GM18507 (cell line): ENCODE data around the gene ABCA8.
"Not testable (repeated sequence)": the region's sequence is repeated elsewhere in the genome, so short reads cannot be mapped to it uniquely, and the experiment has no call there.

ENCODE experiments used
- DNase-seq: peaks from one replicate; pipeline ENCODE4 v3.0.0; 2011; ENCODE audit warnings: low read depth; ENCODE audit not compliant: insufficient read length; ENCODE audit errors: extremely low spot score
- FAIRE-seq: peaks from 2 replicates; lab custom pipeline; 2011; peaks lifted over from hg19 to GRCh38; lab: Jason Lieb, UNC

Gene ABCA8

GRCh38 chr17:68840073-68840472 is 115.1 kb downstream of the ABCA8 start:
- no peak for DNase-seq

DNA sequence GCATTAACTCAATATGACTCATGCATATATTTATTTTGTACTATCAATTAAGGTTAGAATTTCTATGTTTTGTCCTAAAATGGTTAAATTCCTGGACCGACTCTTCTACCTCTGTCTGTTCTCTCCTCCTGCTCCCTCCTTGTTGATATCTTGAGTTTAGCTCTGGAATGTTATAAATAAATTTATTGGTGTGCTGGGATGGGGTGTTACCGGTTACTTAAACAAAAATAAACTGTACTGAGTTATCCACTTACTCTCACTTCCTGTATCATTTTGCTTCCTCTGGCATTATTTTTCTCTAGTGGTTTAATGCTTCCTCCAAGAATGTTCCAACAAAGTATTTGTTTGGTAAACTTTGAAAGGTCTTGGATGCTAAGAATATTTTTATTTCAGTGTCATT is 120.1 kb downstream of the ABCA8 start:
- no peak for FAIRE-seq
- DNase-seq: no peak

More at GRCh38 chr17:68840073-68840472, 115.1 kb downstream of the ABCA8 start:
- no peak for FAIRE-seq

GRCh38 chr17:68834328-68834836 is 120.8 kb downstream of the ABCA8 start:
- DNase-seq: no peak
- no peak for FAIRE-seq

- DNase-seq (no peak), FAIRE-seq (no peak)
Observed at GRCh38 chr17:68832109-68832802, 122.9 kb downstream of the ABCA8 start.

- no peak for FAIRE-seq
Observed at GRCh38 chr17:68831170-68831569, 124.0 kb downstream of the ABCA8 start.

GRCh38 chr17:68830313-68830712 is 124.9 kb downstream of the ABCA8 start:
- DNase-seq (no peak), FAIRE-seq (no peak)

More at GRCh38 chr17:68831170-68831569, 124.0 kb downstream of the ABCA8 start:
- DNase-seq: no peak

GRCh38 chr17:68829211-68829610 is 126.0 kb downstream of the ABCA8 start:
- DNase-seq (no peak), FAIRE-seq (no peak)

- FAIRE-seq (no peak), DNase-seq (no peak)
Observed at GRCh38 chr17:68824707-68825106, 130.5 kb downstream of the ABCA8 start.

DNA sequence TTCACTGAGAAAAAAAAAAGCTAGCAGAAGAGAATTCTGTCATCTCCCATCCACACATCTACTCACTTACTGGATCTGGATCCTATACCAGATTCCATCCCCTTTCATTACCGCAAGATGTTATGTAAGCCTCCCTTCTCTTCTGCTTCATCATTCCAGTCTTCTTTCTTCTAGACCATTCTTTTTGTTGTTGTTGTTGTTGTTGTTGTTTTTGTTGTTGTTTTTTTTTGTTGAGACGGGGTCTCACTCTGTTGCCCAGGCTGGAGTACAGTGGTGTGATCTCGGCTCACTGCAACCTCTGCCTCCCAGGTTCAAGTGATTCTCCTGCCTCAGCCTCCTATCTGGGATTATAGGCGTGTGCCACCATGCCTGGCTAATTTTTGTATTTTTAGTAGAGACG is 131.0 kb downstream of the ABCA8 start:
- not testable (repeated sequence) for FAIRE-seq

GRCh38 chr17:68822719-68823289 is 132.4 kb downstream of the ABCA8 start:
- FAIRE-seq: peak; percentile 18
- no peak for DNase-seq

More for the DNA sequence above, 131.0 kb downstream of the ABCA8 start:
- DNase-seq: not testable (repeated sequence)

DNA sequence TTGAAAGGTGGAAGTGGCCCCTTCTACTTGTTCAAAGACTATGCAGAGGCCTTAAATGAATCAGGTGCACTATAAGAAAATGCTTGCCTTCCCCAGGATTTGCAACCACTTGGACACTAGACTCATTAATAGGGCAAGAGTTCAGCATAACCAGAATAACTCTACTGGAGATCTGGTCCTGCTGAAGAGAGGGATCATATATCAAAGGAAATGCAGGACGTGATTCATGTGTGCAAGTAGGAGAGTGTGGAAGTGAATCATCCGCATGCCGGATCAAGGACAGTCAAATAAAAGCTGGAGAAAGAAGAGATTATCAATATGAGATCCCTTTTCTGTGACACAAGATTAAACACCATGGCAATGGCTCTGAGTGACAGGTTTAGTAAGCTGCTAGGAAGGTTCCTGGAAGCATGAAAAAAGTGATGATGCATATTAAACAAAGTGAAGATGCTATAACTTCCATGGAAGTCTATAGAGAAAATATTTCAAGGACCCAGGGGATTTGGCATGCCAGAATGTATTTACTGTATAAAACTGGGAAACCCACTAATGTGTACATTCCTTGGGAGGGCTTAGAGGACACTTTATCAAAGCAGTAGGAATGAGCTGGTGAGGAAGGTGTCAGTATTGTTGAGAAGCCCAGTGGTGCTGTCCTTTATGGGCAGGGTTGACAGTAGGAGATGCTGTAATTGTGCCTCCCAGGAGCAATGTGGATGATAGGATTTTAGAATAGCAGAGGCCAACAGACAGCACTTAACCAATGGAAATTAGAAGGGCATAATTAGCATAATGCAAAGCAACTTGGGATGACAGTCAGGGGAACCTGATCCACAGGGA is 133.1 kb downstream of the ABCA8 start:
- FAIRE-seq (no peak), DNase-seq (no peak)

- FAIRE-seq: no peak
- DNase-seq: no peak
Observed at GRCh38 chr17:68820825-68821481, 134.2 kb downstream of the ABCA8 start.

- no peak for FAIRE-seq
- no peak for DNase-seq
Observed at GRCh38 chr17:68820476-68820824, 134.7 kb downstream of the ABCA8 start.

GRCh38 chr17:68819465-68819864 is 135.7 kb downstream of the ABCA8 start:
- FAIRE-seq: no peak

More at GRCh38 chr17:68819465-68819864, 135.7 kb downstream of the ABCA8 start:
- no peak for DNase-seq
